GM18867 (cell line): ENCODE data around the gene WIPF3.
"Not testable (repeated sequence)": the region's sequence is repeated elsewhere in the genome, so short reads cannot be mapped to it uniquely, and the experiment has no call there.

Experiments
- ATAC-seq: cut with Tn5 transposase; IDR thresholded peaks from one replicate; pipeline ENCODE4 v1.9.1; 2021; ENCODE audit warnings: mild to moderate bottlenecking, moderate library complexity; ENCODE audit not compliant: unreplicated experiment

The WIPF3 gene

DNA sequence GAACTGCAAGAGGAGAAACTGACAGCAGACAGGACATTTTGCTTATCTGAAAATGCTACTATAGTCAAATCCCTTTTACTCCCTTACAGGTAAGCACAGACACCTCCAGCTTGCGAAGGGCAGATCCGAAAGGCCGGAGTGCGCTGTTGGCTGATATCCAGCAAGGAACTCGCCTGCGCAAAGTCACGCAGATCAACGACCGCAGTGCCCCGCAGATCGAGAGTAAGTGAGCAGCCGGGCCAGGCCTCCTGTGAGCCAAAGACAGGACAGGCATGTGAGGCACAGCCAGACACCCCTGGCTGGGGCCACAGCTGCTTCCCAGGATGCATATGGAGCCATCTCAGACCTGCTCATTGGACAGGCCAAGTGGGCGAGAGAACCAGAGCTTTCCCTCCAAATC, 69.4 kb downstream of the WIPF3 start:
- no peak for ATAC-seq

DNA sequence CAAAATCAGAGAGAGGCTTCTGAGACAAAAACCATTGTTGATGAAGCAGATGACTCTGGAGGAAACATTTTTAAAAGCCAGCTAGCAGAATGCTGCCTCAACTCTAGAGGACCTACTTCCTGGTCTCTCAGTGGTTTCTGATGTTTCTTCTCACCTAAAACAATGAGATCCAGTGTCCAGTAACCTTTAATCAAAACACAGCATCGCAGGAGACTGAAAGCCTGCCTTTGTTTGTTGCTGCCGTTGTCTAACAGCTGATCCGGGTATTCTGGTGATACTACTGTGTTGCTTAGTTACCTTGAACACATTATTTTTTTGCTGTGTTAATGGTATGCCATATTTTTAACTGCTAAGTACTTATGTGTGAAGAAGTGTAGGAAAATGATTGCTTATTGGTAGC, 70.9 kb downstream of the WIPF3 start:
- no peak for ATAC-seq

DNA sequence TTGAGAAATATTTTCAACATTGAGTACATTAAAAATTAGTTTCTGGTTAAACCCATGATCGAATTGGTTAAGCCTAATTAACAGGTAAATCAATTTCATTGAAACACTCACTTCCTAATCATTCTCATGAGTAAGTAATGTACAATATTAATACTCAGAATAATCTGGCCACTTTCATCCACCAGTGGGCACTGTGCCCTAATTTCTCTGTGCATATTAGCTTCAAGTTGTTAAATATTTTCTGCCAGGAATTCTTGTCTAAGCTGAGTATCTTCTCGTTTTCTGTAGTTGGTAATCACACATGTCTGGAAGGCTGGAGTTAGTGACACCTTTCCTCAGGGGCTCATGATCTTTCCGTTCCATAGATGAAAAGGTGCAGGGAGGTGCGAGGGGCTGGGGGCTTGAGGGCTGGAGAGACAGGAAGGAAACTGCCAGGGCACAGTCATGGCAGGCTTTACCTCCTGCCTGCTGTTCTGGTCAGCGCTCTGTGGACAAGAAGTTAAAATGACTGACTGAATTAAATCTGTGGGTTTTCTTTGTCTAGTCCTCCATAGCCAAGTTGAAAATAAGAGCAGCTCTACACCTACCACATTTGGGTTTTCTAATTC, 71.9 kb downstream of the WIPF3 start:
- ATAC-seq: no peak

DNA sequence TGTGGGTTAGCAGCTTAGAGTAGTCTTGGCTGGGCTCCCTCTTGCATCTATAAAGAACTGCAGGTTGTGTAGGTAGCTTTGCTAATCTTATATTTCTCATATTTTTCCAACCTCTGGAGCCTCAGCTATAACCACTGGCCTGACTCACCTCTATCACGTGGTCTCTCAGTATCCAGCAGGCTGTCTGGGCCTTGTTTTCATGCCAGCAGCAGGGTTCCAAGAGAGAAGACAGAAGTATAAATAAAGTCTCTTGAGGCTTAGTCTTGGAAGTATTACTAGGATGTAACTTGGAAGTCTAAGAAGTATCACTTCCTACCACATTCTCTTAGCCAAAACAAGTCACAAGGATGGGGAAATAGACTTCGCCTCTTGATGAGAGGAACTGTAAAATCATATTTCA, 73.3 kb downstream of the WIPF3 start:
- no peak for ATAC-seq

DNA sequence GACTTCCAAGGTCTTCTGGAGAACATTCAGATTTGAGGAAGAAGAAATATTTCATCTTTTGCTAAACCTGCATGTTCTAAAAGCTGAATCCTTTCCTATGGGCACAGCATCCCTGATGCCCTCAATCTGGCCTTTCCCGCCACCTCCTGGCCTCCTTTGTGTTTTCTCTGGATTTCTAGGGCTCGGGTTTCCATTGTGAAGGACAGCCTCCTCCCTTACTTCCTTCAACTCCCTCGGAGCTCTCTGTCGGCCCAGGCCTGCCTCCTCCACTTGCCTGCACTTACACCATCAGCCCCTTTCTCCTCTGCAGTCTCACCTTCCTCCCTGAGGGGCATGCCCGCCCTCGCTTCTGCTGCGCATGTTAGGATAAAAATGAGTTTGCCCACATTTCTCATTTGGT, 75.4 kb downstream of the WIPF3 start:
- no peak for ATAC-seq

DNA sequence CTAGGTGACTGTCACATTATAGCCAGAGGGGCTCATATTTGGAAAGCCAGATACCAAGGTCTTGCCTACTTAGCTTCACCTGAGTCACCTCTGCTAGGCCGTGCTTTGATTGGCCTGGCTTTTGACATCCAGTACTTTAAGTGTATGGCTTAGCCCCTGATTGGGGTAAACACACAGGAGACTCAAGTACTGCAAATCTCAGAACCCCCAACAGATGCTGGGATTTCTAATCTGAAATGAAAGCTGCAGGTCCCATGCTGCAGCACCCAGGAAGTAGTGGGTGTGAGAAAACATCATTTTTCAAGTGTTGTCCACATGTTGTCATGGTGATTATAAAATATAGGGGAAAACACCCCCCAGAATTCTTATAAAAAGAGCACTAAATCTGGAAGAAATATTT, 76.2 kb downstream of the WIPF3 start:
- no peak for ATAC-seq

DNA sequence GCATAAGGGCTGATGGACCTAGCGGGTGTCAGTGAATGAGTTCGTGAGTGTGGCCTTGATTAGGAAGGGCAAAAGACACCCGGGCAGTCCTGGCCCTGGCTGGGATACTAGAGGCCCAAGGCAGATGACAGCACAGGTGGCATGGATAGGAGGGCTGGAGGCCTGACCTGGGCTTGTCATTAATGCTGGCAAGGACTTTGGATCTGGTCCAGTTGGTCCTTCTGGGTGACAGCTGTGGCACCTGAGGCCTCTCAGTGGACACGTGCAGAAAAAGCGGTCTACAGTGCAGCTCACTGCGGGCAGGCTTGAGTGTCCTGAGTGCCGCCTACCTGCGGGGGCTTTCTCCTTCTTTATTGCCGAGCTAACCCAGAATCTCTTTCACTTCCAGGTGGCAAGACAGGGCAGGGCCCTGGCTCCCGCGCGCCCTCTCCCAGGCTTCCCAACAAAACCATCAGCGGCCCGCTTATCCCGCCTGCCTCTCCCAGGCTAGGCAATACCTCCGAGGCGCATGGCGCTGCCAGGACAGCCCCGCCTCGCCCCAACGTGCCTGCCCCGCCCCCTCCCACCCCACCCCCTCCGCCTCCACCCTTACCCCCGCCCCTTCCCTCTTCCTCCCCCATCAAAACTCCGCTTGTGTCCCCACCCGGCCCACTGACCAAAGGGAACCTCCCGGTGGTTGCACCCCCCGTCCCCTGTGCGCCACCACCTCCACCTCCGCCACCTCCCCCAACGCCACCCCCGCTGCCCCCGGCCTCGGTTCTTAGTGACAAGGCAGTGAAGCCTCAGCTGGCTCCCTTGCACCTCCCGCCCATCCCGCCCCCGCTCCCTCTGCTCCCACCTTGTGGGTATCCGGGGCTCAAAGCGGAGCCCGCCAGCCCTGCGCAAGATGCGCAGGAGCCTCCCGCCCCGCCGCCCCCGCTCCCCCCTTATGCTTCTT, 77.4 kb downstream of the WIPF3 start:
- no peak for ATAC-seq

GRCh38 chr7:29884399-29885272, 78.3 kb downstream of the WIPF3 start:
- ATAC-seq: no peak

DNA sequence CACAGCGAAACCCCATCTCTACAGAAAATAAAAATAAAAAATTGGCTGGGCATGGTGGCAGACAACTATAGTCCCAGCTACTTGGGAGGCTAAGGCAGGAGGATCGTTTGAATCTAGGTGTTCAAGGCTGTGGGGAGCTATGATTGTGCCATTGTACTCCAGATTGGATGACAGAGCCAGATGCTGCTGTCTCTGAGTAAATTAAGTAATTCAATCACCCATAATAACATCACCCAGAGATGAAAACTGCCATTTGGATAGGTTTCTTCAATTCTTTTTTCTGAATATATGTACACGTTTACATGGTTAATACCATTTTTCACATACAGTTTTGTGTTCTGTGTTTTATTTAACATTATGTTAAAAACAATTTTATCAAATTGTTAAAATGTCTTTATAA, 79.3 kb downstream of the WIPF3 start:
- ATAC-seq: no peak

- no peak for ATAC-seq
Measured at GRCh38 chr7:29886827-29887226, 80.5 kb downstream of the WIPF3 start.

GRCh38 chr7:29888006-29888405, 81.7 kb downstream of the WIPF3 start:
- ATAC-seq: no peak

GRCh38 chr7:29889288-29889687, 83.0 kb downstream of the WIPF3 start:
- no peak for ATAC-seq

DNA sequence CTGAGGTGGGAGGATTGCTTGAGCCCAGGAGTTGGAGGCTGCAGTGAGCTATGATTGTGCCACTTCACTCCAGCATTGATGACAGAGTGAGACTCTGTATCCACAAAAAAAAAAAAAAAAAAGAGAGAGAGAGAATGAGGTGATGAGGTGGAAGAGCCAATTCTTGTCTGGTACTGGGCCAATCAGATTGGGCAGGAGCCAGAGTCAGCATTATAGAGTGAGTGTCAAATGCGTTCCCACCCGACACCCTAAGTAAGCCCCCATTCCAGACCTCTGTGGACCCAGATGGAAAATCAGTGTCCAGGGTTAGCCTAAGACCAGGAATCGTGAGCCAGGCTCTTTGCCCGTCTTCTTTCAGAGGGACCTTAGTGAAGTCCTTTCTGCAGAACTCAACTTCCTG, 83.9 kb downstream of the WIPF3 start:
- no peak for ATAC-seq

- not testable (repeated sequence) for ATAC-seq
Measured at GRCh38 chr7:29890786-29891185, 84.5 kb downstream of the WIPF3 start.

DNA sequence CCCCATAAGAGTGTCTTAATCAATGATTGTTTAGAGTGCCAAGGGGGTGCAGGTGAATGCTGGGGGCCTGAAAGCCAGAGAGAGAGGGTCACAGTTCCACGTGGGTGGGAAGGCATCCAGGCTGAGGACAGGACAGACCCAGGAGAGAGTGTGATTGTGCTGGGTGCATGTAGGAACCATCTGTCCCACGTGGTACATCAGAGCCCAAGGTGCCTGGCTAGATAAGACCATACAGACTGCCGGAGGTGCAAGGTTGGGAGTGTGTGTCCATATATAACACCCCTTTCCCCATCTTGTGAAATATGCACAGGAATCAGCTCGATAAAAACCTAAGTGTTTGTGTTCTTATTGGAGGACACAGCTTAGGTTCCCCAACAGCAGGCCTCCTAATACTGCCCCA, 85.5 kb downstream of the WIPF3 start:
- no peak for ATAC-seq

GRCh38 chr7:29892231-29892630, 85.9 kb downstream of the WIPF3 start:
- ATAC-seq: no peak

GRCh38 chr7:29893351-29893965, 87.2 kb downstream of the WIPF3 start:
- ATAC-seq: no peak

- ATAC-seq: no peak
Measured at GRCh38 chr7:29894256-29894655, 87.9 kb downstream of the WIPF3 start.

GRCh38 chr7:29895559-29895958, 89.3 kb downstream of the WIPF3 start:
- no peak for ATAC-seq

DNA sequence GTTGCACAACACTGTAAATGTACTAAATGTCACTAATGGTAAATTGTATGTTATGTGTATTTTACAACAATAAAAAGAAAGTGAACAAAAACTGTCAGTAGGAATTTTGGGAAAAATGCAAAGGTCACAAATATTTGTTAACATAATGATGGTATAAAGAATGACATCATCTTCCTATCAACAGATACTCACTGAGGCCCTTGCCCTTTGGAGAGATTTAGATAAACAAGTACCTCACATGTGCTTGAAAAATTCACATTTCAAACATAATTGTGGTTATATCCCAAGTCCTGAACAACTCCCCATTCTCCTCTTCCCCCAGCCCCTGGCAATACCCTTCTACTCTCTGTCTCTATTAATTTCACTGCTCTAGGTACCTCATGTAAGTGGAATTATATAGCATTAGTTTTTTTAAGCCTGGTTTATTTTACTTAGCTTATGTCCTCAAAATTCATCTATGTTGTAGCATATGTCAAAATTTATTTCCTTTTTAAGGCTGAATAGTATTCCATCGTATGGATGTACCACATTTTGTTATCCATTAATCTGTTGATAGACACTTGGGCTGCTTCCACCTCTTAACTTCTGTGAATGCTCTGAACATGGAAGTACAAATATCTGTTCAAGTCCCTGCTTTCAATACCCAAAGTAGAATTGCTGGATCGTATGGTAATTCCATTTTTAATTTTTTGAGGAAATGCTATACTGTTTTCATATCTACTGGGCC, 90.5 kb downstream of the WIPF3 start:
- ATAC-seq: no peak
